ENCODE results near the gene DLAT.
"Not testable (repeated sequence)": the region's sequence is repeated elsewhere in the genome, so short reads cannot be mapped to it uniquely, and the experiment has no call there.

DLAT gene

DNA sequence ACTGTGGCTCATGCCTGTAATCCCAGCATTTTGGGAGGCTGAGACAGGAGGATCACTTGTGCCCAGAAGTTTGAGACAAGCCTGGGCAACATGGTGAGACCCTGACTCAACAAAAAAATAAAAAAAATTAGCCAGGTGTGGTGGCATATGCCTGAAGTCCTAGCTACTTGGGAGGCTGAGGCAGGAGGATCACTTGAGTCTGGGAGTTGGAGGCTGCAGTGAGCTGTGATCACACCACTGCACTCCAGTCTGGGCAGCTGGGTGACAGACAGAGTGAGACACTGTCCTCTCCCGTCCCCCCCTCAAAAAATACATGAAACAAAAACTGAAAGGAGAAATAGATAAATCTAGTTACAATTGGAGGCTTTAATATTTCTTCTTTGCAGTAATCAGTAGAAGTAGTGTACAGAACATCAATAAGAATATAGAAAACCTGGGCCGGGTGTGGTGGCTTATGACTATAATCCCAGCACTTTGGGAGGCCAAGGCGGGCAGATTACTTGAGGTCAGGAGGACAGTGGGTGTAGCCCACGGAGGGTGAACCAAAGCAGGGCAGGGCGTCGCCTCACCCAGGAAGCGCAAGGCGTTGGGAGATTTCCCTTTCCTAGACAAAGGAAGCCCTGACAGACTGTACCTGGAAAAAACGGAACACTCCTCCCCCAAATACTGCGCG is 19.6 kb upstream of the DLAT start:
- no peak for DNase-seq (ENCODE audit: low read depth in 2 of 2)

DNA sequence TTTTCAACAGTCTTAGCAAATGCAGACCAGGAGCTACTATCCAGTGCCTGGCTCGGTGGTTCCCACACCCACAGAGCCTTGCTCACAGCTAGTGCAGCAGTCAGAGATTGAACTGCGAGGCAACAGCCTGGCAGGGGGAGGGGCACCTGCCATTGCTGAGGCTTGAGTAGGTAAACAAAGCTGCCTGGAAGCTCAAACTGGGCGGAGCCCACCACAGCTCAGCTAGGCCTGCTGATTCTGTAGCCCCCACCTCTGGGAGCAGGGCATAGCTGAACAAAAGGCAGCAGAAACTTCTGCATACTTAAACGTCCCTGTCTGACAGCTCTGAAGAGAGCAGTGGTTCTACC is 19.1 kb upstream of the DLAT start:
- DNase-seq (ENCODE audit: low read depth in 2 of 2): not testable (repeated sequence)

DNA sequence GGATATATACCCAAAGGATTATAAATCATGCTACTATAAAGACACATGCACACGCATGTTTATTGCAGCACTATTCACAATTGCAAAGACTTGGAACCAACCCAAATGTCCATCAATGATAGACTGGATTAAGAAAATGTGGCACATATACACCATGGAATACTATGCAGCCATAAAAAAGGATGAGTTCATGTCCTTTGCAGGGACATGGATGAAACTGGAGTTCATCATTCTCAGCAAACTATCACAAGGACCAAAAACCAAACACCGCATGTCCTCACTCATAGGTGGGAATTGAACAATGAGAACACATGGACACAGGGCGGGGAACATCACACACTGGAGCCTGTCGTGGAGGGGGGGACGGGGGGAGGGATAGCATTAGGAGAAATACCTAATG is 13.8 kb upstream of the DLAT start:
- not testable (repeated sequence) for DNase-seq (ENCODE audit: low read depth in 2 of 2)

DNA sequence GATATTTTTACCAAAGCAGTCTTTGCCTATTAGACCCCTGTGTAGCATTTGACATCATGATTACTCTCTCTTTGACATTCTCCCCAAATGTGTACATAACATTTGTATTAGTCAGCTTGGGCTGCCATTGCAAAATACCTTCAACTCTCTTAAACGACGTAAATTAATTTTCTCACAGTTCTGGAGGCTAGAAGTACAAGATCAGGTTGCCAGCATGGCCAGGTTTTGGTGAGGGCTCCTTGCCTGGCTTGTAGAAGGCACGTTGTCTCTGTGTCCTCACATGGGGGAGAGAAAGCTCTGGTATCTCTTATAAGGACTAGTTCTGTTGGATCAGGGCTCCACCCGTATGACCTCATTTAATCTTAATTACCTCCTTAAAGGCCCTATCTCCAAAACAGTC is 12.3 kb upstream of the DLAT start:
- DNase-seq (ENCODE audit: low read depth in 2 of 2): no peak

DNA sequence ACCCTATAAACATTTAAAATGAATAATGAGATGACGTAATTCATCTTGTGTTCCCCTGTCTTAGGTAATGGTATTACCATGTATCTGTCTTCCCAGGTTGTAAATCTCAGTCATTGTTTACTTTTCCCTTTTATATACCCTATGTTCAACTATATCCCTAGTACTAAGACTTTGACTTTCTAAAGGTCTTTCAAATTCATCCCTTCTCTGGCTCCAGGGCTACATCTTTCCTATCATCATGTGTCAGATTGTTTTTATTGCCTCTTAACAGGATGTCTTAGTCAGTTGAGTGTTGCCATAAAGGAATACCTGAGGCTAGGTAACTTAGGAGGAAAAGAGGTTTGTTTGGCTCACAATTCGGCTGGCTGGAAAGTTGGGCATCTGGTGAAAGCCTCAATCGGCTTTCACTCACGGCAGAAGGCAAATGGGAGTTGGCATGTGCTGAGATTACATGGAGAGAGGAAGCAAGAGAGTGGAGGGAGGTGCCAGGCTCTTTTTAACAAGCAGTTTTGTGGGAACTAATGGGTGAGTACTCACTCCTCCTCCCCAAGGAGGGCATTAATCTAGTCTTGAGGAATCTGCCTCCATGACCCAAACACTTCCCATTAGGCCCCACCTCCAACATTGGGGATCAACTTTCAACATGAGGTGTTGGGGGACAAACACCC is 11.6 kb upstream of the DLAT start:
- DNase-seq (ENCODE audit: low read depth in 2 of 2): no peak

DNA sequence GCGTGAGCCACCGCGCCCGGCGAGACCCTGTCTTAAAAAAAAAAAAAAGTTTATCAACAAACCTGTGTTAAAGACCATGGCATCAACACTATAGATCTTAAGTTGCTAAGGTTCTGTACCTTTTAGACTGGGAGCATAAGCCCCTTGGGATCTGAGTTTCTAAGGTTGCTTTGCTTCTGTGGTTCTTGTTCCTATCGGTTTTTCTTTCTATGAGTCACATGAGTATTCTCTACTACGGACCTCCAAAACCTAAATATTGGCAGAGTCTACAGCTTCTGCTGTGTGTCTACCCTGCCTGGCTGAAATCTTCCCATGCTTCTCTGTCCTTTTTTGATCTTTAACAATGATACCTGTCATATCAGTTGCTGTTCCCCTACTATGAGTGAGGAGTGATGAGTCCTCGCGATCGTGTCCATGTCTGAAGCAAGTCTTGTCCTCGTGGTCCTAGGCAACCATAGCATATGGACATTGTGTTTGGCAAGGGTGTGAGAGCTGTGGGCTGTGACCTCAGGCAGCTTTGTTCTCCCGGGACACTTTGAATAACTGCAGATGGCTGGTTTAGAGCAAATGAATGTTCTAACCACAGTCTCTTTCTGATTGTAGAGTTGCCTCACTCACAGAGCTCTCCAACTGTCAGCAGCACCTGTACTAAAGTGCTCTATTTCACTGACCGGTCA is 9.0 kb upstream of the DLAT start:
- no peak for DNase-seq (ENCODE audit: low read depth in 2 of 2)

DNA sequence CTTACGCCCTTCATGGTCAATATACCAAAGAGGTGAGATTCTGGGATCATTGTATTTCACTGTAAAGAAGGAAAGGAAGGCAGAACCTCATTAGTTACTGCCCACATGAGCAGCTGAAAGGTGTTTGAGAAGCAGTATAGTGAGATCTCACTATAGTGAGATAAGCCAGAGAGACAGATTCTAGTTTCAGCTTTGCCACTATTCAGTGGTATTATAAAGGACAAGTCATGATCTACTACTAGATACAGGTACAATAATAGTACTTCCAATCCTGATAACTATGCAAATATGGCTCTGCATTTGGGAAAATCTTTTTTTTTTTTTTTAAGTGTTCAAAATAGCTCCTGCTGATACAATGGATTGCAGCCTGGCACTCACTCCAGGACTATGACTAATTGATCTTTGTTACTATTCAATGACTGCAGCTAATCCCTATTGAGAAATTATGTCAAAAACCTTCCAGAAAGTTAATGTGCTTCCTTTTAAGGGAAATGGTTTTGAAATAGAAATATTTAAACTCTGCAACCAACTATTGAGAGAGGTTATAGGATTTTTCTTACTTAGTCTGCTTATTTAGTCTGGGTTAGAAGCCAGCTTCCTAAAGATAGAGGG is 8.3 kb upstream of the DLAT start:
- DNase-seq (ENCODE audit: low read depth in 2 of 2): no peak

DNA sequence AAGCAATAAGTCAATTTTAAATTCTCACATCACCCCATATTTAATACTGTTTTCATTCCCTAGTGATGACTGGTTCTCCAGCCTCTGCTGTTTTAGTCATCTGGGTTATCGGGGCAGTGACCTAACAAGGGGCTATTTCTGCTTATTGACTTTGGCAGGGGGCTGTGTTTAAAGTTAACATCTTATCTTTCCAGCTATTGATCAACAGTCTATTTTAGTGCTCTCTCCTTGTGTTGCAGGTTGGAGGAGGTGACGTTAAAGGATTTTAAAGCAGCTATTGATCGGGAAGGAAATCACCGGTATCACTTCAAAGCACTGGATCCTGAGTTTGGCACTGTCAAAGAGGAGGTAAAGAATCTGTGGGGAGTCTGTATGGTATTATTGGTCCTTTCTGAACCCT is 7.7 kb upstream of the DLAT start:
- no peak for DNase-seq (ENCODE audit: low read depth in 2 of 2)

DNA sequence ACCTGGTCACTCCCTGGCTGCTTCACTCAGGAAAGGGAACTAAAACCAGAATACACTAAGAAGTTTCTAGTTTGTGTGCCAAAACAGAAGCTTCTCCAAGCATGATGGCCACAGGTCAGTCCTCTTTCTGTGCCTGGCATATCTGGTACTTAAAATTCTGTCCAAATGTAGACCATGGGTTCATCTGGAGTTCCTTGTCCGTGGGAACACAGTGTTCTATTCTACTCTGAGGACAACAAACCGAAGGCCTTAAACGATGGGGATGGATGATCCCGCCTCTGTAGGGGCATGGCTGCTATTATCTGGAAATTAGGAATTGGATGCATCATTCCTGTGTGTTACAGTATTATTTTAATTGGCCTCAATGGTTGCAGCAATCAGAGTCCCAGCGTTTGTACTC is 6.1 kb upstream of the DLAT start:
- DNase-seq (ENCODE audit: low read depth in 2 of 2): no peak

DNA sequence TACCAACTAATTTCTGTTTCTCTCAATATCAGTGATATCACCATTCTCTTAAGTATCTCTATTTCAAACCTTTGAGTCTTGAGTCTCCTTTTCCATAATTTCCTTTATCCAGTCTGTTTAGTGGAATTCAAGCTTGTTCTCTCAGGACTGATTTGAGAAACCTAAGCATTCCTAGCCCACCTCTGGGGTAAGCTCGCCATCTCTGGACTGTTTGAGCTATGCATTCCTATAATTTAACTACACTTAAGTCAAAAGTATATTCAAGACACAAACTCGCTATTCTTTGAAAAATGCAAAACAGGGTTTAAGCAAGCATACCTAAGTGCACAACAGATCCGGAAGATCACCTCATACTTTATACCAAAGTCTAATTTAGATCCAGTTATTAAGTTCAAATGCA is 2.1 kb upstream of the DLAT start:
- DNase-seq (ENCODE audit: low read depth in 2 of 2): no peak

DNA sequence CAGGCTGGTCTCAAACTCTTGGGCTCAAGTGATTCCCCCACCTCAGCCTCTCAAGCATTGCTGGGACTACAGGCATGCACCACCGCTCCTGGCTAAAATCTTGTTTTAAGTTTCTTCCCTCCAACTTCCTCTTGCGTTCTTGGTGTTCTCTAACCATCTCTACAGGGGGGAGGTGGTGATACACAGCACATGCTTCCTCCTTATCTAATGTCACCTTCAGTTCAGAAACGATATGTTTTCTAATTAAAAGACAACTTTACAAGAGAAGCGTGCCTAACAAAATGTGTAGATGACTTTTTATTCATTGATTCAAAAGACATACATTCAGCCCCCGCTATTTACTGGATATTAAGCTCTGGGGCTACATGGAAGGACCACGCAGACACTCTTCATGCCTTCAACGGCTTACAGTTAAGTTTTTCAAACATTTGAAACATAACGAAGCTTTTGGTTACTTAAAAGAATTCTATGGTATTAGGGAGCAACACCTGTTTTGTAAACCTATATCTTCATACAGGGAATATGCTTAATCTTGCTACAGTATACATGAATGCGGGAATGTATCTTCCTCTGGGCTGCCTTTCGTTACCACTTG is 933 bp upstream of the DLAT start:
- DNase-seq (ENCODE audit: low read depth in 2 of 2): no peak

DNA sequence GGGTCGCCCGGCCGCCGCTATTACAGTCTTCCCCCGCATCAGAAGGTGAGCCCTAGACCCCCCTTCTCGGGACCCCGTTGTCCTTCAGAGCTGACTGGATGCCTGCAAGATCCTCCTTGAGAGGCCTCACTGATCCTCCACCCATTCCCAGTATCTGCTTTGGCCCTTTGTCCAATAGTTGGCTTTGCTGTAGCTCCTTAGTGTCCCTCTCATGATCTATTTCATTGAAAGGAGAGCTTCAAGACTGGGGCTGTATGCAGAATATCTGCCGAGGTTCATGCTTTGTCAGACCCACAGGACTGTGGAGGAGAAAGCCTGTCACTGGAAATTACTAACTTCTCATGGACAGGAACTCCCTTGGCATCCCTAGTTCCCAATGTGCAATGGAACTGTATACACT is 499 bp downstream of the DLAT start:
- DNase-seq (ENCODE audit: low read depth in 2 of 2): no peak

DNA sequence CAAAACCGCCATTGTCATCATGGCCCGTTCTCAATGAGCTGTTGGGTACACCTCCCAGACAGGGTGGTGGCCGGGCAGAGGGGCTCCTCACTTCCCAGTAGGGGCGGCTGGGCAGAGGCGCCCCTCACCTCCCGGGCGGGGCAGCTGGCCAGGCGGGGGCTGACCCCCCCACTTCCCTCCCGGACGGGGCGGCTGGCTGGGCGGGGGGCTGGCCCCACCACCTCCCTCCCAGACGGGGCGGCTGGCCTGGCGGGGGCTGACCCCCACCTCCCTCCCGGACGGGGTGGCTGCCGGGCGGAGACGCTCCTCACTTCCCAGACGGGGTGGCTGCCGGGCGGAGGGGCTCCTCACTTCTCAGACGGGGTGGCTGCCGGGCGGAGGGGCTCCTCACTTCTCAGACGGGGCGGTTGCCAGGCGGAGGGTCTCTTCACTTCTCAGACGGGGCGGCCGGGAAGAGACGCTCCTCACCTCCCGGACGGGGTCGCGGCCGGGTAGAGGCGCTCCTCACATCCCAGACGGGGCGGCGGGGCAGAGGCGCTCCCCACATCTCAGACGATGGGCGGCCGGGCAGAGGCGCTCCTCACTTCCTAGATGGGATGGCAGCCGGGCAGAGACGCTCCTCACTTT is 1.7 kb downstream of the DLAT start:
- DNase-seq (ENCODE audit: low read depth in 2 of 2): not testable (repeated sequence)

DNA sequence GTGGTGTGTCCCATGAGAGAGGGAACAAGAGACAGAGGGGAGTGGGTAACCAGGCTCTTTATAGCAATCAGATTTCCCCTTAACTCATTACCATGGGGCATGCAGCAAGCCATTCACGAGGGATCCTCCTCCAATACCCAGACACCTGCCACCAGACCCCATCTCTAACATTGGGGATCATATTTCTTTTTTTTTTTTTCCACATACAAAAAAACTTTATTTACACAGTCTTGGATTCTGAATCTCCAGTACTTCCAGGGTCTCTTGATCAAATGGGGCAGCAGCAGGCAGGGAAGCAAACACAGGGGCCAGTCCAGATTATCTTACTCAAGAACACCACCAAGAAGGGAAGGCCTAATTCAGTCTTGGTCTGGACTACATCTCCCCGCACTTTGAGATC is 4.3 kb downstream of the DLAT start:
- no peak for DNase-seq (ENCODE audit: low read depth in 2 of 2)

DNA sequence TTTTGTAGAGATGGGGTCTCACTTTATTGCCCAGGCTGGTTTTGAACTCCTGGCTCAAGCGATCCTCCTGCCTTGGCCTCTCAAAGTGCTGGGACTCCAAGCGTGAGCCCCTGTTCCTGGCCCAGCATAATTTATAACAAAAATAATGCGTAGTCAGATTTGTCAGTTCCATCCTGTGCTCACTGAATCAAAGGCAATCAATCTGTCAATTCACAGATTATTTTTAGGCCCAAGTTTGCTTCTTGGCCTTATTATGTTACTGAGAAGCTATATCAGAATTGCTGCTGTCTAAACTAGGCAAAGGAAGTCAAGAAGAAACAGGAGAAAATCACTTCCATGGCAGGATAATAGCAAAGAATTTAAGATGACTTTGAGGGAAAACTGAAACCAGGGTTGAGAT is 8.7 kb downstream of the DLAT start:
- no peak for DNase-seq (ENCODE audit: low read depth in 2 of 2)

DNA sequence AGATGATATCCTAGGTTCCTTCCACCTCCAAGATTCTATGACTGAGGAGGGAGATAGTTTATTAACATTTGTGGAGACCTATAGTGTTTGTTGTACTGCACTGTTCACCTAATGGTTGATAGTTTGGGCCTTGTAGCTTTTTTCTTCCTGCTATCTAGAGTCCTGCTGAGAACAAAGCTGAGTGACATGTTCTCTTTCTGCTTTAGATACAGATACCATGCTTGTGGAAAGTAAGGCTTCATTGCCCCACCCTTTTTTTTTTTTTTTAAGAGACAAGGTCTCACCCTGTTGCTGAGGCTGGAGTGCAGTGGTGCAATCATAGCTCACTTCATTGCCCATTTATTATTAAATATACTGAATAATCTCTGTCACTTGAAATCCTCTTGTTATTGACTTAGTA is 12.3 kb downstream of the DLAT start:
- no peak for DNase-seq (ENCODE audit: low read depth in 2 of 2)

DNA sequence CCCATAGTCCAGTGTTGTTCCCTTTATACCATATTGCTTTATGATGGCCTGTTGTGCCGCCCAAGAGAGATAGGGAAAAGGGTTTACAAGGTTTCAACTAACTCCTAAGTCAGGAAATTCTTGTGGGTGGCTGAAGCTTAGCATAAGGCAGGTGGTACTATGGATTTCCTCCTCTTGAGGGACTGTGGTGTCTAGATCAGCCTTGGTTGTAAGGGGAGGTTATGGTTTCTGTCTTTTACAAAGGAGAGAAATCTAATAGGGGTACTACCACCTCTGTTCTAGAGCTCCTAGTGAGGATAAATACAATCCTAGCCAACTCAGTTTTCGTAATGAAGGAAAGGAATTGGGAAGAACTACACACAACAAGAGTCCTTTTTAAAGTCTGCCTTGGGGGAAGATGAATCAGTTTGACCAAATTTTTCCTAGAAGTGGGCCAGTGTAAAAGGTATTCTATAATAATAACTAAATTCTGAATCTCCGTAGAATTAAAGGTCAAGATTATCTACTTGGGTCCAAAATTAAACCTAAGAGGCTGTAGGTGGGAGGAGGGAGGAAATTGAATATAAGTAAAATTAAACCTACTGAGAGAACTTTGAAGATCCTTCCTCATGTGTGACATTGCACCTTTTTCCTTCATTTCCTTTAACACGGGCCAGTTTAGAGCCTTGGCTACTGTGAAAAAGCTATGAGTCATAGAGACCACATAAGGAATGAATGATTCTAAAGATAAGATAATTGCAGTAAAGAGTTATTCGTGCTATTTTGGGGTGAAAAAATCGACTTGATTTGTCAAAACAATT is 17.2 kb downstream of the DLAT start:
- DNase-seq (ENCODE audit: low read depth in 2 of 2): no peak

DNA sequence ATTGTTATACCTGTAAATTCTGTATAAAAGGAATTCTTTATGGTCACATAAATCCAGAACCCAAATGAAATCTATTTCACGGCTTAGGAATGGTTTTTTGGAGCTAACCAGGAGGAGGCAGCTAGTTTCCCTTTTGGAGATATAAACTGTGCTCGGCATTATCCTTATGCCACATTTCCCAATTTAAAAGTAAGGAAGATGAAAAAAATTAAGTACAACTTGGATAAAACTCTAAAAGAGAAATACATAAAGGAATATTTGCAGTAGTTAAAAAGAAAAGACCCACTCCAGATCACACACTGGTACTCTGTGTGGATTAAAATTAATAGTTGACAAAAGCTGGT is 17.7 kb downstream of the DLAT start:
- no peak for DNase-seq (ENCODE audit: low read depth in 2 of 2)

DNA sequence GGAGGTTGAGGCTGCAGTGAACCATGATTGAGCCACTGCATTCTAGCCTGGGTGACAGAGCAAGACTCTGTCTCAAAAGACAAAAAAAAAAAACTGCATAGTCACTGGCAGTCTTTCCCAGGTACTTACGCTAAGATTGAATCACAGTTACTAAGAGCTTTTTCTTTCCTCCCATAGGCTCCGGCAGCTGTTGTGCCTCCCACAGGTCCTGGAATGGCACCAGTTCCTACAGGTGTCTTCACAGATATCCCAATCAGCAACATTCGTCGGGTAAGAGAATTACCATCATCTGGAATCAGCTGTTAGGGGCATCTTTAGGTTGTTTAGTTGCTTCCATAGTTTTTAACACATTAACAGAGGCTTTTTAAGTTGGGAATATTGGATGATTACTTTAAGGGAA is 19.8 kb downstream of the DLAT start:
- DNase-seq (ENCODE audit: low read depth in 2 of 2): no peak

DNA sequence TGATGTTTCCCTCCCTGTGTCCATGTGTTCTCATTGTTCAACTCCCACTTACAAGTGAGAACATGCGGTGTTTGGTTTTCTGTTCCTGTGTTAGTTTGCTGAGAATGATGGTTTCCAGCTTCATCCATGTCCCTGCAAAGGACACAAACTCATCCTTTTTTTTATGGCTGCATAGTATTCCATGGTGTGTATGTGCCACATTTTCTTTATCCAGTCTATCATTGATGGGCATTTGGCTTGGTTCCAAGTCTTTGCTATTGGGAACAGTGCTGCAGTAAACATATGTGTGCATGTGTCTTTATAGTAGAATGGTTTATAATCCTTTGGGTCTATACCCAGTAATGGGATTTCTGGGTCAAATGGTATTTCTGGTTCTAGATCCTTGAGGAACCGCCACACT is 21.4 kb downstream of the DLAT start:
- DNase-seq (ENCODE audit: low read depth in 2 of 2): not testable (repeated sequence)

DNA sequence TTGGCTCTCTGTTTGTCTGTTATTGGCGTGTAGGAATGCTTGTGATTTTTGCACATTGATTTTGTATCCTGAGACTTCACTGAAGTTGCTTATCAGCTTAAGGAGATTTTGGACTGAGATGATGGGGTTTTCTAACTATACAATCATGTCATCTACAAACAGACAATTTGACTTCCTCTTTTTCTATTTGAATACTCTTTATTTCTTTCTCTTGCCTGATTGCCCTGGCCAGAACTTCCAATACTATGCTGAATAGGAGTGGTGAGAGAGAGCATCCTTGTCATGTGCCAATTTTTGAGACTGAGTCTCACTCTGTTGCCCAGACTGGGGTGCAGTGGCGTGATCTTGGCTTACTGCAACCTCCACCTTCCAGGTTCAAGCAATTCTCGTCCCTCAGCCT is 23.0 kb downstream of the DLAT start:
- not testable (repeated sequence) for DNase-seq (ENCODE audit: low read depth in 2 of 2)
